Inflammatory macrophage (primary cell): Measurements from ENCODE around the gene RBFOX2.
"Not testable (repeated sequence)": the region's sequence is repeated elsewhere in the genome, so short reads cannot be mapped to it uniquely, and the experiment has no call there.

Experiments
- DNase-seq, 2 donors: peaks; one replicate each; pipeline ENCODE4 v3.0.0-alpha.2; 2020 to 2022

Gene RBFOX2

DNA sequence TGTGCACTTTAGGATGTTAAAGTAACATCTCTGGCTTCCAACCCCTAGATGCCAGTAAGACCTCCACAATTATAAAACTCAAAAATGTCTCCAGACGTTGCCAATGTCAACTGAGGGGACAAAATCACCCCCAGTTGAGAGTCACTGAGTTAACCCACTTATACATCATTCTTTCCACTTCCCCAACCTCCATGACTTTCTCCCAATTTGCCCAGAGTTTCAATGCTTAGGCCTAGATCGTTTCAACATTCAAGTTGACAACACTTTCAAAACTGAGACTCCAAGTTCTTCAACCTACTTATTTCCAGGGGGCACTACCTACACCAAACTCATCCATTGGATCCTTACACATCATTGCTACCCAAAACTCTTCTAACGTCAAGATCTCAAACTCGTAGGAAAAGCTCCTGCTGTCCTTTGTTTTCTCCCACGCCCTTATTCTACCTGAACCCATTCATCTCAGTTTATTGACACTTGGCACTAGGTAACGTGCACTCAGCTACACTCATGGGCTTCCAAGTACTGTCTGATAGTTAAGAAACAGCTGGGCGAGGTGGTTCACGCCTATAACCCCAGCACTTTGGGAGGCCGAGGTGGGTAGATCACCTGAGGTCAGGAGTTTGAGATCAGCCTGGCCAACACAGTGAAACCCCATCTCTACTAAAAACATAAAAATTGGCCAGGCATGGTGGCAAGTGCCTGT, 24.5 kb downstream of the RBFOX2 start:
- no peak for DNase-seq

DNA sequence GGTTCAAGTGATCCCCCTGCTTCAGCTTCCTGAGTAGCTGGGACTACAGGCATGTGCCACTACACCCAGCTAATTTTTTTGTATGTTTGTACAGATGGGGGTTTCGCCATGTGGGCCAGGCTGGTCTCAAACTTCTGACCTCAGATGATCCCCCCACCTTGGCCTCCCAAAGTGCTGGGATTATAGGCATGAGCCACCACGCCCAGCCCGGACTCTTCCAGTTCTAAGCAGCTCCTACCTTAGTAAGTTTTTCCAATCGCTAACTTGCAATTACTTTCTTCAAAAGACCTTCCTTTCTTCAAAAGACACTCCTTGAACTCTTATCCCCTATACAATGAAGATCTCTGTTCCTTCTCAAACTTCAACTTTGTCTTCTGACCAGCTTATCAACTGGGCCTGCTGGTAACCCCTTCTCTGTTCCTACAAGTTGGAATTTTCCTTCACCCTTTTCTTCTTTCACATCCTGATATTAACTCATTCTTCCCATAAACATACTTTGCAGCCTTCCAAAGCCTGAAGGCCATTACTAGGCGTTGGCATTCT, 25.8 kb downstream of the RBFOX2 start:
- DNase-seq, result no peak

DNA sequence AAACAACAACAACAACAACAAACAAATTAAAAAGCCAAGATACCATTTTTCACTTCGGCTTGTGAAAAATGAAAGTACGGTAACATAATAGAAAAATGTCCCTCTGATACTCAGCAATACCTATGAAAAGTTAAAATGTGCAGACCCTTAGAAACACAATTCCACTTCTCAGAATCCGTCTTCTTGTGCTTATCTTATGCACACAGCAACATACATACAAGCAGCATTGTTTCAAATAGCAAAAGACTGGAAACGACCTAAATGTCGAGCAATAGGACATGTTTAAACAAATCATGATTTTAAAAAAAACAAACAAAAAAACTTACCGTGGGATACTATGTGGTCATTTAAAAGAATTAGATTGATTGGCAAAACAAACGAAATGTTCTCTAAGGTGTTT, 26.5 kb downstream of the RBFOX2 start:
- no peak for DNase-seq

DNA sequence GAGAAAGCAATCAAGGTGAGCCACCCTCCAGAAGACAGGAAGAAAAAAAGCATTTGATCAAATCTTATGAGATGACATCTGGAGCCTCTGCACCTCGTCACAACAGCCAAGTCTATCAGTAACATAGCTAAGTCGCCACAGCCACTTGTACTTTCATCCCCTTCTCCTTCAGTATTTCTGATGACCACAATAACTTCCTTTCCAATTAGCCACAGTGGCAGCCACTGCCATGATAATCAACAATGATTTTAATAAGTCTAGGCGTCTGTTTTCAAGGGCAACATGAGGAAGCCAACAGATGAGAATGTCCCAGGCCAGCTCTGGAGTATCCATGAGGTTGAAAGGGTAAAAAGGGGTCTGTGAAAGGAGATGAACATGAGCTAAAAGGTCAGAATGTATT, 29.9 kb downstream of the RBFOX2 start:
- DNase-seq, result no peak

GRCh38 chr22:35997438-35997837, 31.2 kb downstream of the RBFOX2 start:
- no peak for DNase-seq

- DNase-seq, result no peak
These were observed 32.0 kb downstream of the RBFOX2 start for GRCh38 chr22:35996596-35996995.

GRCh38 chr22:35995772-35996171, 32.9 kb downstream of the RBFOX2 start:
- no peak for DNase-seq

DNA sequence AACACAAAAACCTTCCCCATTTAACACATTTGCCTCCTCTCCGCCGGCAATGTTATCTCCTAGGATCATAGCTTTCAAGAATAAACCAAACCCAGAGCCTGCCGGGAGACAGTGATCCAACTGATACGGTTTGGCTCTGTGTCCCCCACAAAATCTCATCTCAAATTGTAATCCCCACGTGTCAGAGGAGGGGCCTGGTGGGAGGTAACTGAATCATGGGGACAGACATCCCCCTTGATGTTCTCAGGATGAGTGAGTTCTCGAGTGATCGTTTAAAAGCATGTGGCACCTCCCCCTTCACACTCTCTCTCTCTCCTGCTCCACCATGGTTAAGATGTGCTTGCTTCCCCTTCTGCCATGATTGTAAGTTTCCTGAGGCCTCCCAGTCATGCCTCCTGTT, 33.3 kb downstream of the RBFOX2 start:
- DNase-seq, result no peak

GRCh38 chr22:35993727-35994126, 34.9 kb downstream of the RBFOX2 start:
- not testable (repeated sequence) for DNase-seq

DNA sequence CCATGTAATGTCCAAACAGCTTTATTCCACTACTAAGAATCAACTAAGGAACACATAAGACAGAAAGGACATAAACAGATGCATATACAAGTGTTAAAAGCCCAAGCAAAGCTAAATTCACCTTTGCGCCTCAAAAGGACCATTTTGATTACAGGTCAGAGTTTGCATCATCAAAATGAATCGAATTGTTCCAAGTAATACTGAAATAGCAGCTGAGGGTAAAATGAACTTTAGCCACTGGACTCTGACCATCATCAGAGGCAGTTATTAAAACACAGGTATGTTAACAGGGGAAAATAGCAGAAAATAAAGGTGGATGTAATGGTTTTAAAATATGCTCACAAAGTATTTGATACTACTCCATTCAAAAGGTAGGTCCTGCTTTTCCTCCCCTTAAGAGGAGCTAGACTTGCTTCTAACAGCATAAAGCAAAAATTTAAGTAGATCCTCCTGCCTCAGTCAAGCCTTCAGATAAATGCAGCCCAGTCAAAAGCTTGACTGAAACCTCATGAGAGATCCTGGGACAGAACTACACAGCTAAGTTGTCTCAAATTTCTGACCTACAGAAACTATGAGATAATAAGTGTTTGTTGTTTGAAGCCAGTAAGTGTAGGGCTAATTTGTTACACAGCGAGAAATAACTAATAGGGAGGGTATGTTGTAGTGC, 35.4 kb downstream of the RBFOX2 start:
- no peak for DNase-seq

GRCh38 chr22:35991168-35991567, 37.5 kb downstream of the RBFOX2 start:
- no peak for DNase-seq

DNA sequence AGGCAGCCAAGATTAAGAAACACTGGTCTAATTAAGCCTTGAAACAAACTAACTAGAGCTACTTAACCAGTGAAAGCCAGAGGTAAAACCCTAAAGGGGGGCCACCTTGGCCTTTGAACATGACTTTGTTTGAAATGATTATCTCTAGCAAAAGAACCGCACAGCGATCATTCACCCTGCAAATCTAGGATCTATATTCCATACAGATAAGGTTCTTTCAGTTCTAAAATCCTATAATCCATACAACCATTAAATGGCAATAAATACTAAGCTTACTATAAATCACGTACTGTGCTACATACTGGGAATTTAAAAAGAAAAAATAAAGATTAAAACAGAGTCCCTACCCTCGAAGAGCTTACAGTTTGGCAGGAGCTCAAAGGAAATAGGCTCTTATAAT, 40.6 kb downstream of the RBFOX2 start:
- no peak for DNase-seq

GRCh38 chr22:35987487-35987886, 41.1 kb downstream of the RBFOX2 start:
- no peak for DNase-seq

DNA sequence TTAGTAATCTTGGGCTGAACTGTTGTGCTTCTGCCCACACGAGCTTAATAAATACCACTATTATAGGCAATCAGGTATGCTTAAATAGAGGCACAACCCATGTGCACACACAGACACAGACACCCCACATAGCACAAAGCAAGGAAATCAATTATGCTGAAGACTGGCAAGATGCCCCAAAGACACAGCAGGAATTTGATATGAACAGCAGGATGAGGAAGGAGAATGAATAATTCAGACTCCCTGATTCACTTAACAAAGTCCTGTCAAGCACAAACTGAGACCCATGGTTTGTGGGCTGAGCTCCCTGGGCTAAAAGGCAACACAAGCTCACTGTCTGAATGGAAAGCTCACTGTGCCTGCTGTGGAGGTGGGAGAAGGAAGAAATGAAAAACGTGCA, 42.5 kb downstream of the RBFOX2 start:
- no peak for DNase-seq

- DNase-seq, result no peak
These were observed 43.3 kb downstream of the RBFOX2 start for GRCh38 chr22:35985371-35985770.

- DNase-seq, result no peak
These were observed 44.1 kb downstream of the RBFOX2 start for GRCh38 chr22:35984183-35985175.

- DNase-seq, result no peak
These were observed 46.7 kb downstream of the RBFOX2 start for GRCh38 chr22:35981900-35982299.

- DNase-seq, result no peak
These were observed 49.7 kb downstream of the RBFOX2 start for GRCh38 chr22:35978889-35979288.

- DNase-seq, result no peak
These were observed 50.4 kb downstream of the RBFOX2 start for GRCh38 chr22:35978201-35978600.

GRCh38 chr22:35977136-35977535, 51.5 kb downstream of the RBFOX2 start:
- no peak for DNase-seq

GRCh38 chr22:35973388-35973787, 55.2 kb downstream of the RBFOX2 start:
- DNase-seq, result no peak

DNA sequence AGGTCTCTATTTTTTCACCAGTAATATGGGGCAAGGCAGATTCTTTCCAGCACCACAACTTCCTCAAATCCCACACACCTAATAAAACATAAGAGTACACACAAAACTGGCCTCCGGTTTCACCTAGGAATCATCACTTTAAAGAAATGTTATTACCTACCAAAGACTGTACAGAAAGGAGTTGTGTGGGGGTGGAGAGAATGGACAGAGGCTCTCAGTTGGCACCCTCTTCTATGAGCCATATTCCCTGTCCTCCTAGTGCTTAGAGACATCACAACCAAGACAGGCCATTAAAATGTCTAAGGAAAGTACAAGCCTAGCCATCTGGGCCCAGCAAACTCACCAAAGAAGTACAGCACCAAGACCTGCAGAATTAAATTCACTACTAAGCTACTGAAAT, 56.1 kb downstream of the RBFOX2 start:
- no peak for DNase-seq
